OCI-M2 (cell line): ENCODE measurements around the gene ANAPC1.
"Not testable (repeated sequence)": the region's sequence is repeated elsewhere in the genome, so short reads cannot be mapped to it uniquely, and the experiment has no call there.

ENCODE experiments used
- DNase-seq: peaks from one replicate; lab custom pipeline; 2025; ENCODE audit not compliant: unreplicated experiment; lab: John Stamatoyannopoulos, UW

Gene ANAPC1

GRCh38 chr2:111883661-111884591, at the start of gene ANAPC1:
Gene ANAPC1 (minus strand): TSS chr2:111884193. CDS start chr2:111880825, 3,368 bp downstream.
- peak; percentile 79 for DNase-seq

GRCh38 chr2:111932841-111933291, 48.9 kb upstream of the ANAPC1 start:
- DNase-seq, result no peak

- no peak for DNase-seq
Observed at GRCh38 chr2:111930875-111931274, 46.9 kb upstream of the ANAPC1 start.

- DNase-seq, result no peak
Observed at GRCh38 chr2:111930409-111930808, 46.4 kb upstream of the ANAPC1 start.

- DNase-seq, result no peak
Observed at GRCh38 chr2:111927723-111928122, 43.7 kb upstream of the ANAPC1 start.

GRCh38 chr2:111924617-111925107, 40.7 kb upstream of the ANAPC1 start:
- DNase-seq, result no peak

- DNase-seq, result no peak
Observed at GRCh38 chr2:111923276-111923804, 39.3 kb upstream of the ANAPC1 start.

GRCh38 chr2:111919794-111920608, 36.0 kb upstream of the ANAPC1 start:
- DNase-seq, result no peak

- no peak for DNase-seq
Observed at GRCh38 chr2:111919365-111919764, 35.4 kb upstream of the ANAPC1 start.

GRCh38 chr2:111918383-111918806, 34.4 kb upstream of the ANAPC1 start:
- DNase-seq, result peak; percentile 3

GRCh38 chr2:111917106-111917505, 33.1 kb upstream of the ANAPC1 start:
- DNase-seq, result no peak

GRCh38 chr2:111912547-111912946, 28.6 kb upstream of the ANAPC1 start:
- no peak for DNase-seq

- DNase-seq, result not testable (repeated sequence)
Observed at GRCh38 chr2:111911295-111911977, 27.4 kb upstream of the ANAPC1 start.

- no peak for DNase-seq
Observed at GRCh38 chr2:111910609-111911277, 26.8 kb upstream of the ANAPC1 start.

- not testable (repeated sequence) for DNase-seq
Observed at GRCh38 chr2:111909997-111910396, 26.0 kb upstream of the ANAPC1 start.

GRCh38 chr2:111909079-111909478, 25.1 kb upstream of the ANAPC1 start:
- DNase-seq, result no peak

- DNase-seq, result no peak
Observed at GRCh38 chr2:111908578-111908977, 24.6 kb upstream of the ANAPC1 start.

- DNase-seq, result no peak
Observed at GRCh38 chr2:111905990-111906735, 22.2 kb upstream of the ANAPC1 start.

- DNase-seq, result not testable (repeated sequence)
Observed at GRCh38 chr2:111905475-111905869, 21.5 kb upstream of the ANAPC1 start.
